Activated T-cell treated with anti-CD3 and anti-CD28 coated beads, Interleukin-2, amount 50 U/mL, for 72 hours (primary cell): ENCODE measurements around the gene MAMSTR. TPM values are rescaled to one million over a fixed set of nuclear protein-coding genes. Genes with fewer than 3 reads are reported as not detected.
"Not testable (repeated sequence)": the region's sequence is repeated elsewhere in the genome, so short reads cannot be mapped to it uniquely, and the experiment has no call there.

Source experiments
- ATAC-seq, 2 donors: fragments of 150-1000 bp; cut with Tn5 transposase; replicated peaks in 1 of 2; 2 replicates each; pipeline ENCODE4 v1.10.0; 2021; ENCODE audit warnings: moderate library complexity in 2 of 2, mild to moderate bottlenecking in 1 of 2
- DNase-seq, 2 donors: peaks; one replicate each; pipeline ENCODE4 v3.0.0; 2021 to 2022; ENCODE audit warnings: mixed read lengths in 1 of 2
- H3K27ac Mint-ChIP-seq: one replicate; pipeline ENCODE4 v1.8.0; 2022; ENCODE audit warnings: mild to moderate bottlenecking, moderate library complexity, mixed read lengths
- H3K27me3 Mint-ChIP-seq: one replicate; pipeline ENCODE4 v1.8.0; 2022; ENCODE audit warnings: low read depth, mixed read lengths
- H3K36me3 Mint-ChIP-seq, 2 donors: one replicate each; pipeline ENCODE4 v1.8.0; 2022; ENCODE audit warnings: mixed read lengths in 2 of 2, mild to moderate bottlenecking in 1 of 2; ENCODE audit not compliant: insufficient read depth in 2 of 2
- H3K4me1 Mint-ChIP-seq: one replicate; pipeline ENCODE4 v1.8.0; 2022; ENCODE audit warnings: low read depth, mixed read lengths
- H3K4me3 Mint-ChIP-seq, 2 donors: one replicate each; pipeline ENCODE4 v1.8.0; 2022; ENCODE audit warnings: mild to moderate bottlenecking in 2 of 2, mixed read lengths in 2 of 2, moderate library complexity in 2 of 2
- H3K9me3 Mint-ChIP-seq, 2 donors: one replicate each; pipeline ENCODE4 v1.8.0; 2022; ENCODE audit warnings: mixed read lengths in 2 of 2
- total RNA-seq, 2 donors: library from RNA; stranded (reverse); gene quantifications; one replicate each; pipeline ENCODE4 v1.2.3, GENCODE V29; 2022

Gene MAMSTR
- total RNA-seq = under 1 TPM; 0.69 to 0.89 TPM

- peaks cover 23% of the 10 kb centered on the region for H3K4me1 Mint-ChIP-seq
- DNase-seq = no peak
- H3K4me3 Mint-ChIP-seq = peak within 1 kb of the TSS; percentile 98
- H3K9me3 Mint-ChIP-seq = no peaks in the 10 kb centered on the region
- H3K27me3 Mint-ChIP-seq = no peaks in the 10 kb centered on the region
- H3K27ac Mint-ChIP-seq = peak within 1 kb of the TSS; percentile 95
- ATAC-seq = no peak
- no peaks in the 10 kb centered on the region for H3K36me3 Mint-ChIP-seq
These were observed at the start of gene MAMSTR for GRCh38 chr19:48719263-48720171. Gene MAMSTR (minus strand): TSS chr19:48719725. CDS start chr19:48719031, 694 bp downstream.

- Mint-ChIP-seq H3K9me3 (no peaks in the 10 kb centered on the region), H3K36me3 (no peaks in the 10 kb centered on the region), H3K27me3 (peaks cover 15% of the 10 kb centered on the region), H3K4me1 (no peaks in the 10 kb centered on the region), H3K4me3 (no peak overlapping the region), H3K27ac (no peak overlapping the region)
- ATAC-seq (no peak), DNase-seq (no peak)
These were observed 49.6 kb upstream of the MAMSTR start for GRCh38 chr19:48768994-48769713.

GRCh38 chr19:48768171-48768753 lies 48.7 kb upstream of the MAMSTR start:
- H3K4me3 Mint-ChIP-seq, H3K27ac Mint-ChIP-seq, H3K4me1 Mint-ChIP-seq: not testable (repeated sequence)

GRCh38 chr19:48765816-48766215 lies 46.3 kb upstream of the MAMSTR start:
- H3K27me3 Mint-ChIP-seq = peaks cover 27% of the 10 kb centered on the region
- not testable (repeated sequence) for H3K27ac Mint-ChIP-seq, ATAC-seq, H3K4me3 Mint-ChIP-seq, H3K9me3 Mint-ChIP-seq, H3K4me1 Mint-ChIP-seq, H3K36me3 Mint-ChIP-seq, DNase-seq

More at GRCh38 chr19:48768171-48768753, 48.7 kb upstream of the MAMSTR start:
- H3K9me3 Mint-ChIP-seq, DNase-seq, H3K36me3 Mint-ChIP-seq, ATAC-seq: not testable (repeated sequence)
- peaks cover 15% of the 10 kb centered on the region for H3K27me3 Mint-ChIP-seq

- Mint-ChIP-seq H3K27ac (peak overlapping the region; percentile 7), H3K36me3 (no peaks in the 10 kb centered on the region), H3K4me3 (no peak overlapping the region), H3K27me3 (peaks cover 20% of the 10 kb centered on the region), H3K4me1 (peaks cover 9% of the 10 kb centered on the region), H3K9me3 (no peaks in the 10 kb centered on the region)
- DNase-seq (no peak), ATAC-seq (peak in 1 of 2 donors; percentile 47)
These were observed 41.1 kb upstream of the MAMSTR start for GRCh38 chr19:48760504-48761205.

- no peak for DNase-seq
- Mint-ChIP-seq H3K4me3 (no peak overlapping the region), H3K36me3 (no peaks in the 10 kb centered on the region), H3K27ac (no peak overlapping the region), H3K9me3 (no peaks in the 10 kb centered on the region), H3K27me3 (peaks cover 37% of the 10 kb centered on the region), H3K4me1 (peaks cover 23% of the 10 kb centered on the region)
- ATAC-seq = no peak
These were observed 38.2 kb upstream of the MAMSTR start for GRCh38 chr19:48757741-48758144.

DNA sequence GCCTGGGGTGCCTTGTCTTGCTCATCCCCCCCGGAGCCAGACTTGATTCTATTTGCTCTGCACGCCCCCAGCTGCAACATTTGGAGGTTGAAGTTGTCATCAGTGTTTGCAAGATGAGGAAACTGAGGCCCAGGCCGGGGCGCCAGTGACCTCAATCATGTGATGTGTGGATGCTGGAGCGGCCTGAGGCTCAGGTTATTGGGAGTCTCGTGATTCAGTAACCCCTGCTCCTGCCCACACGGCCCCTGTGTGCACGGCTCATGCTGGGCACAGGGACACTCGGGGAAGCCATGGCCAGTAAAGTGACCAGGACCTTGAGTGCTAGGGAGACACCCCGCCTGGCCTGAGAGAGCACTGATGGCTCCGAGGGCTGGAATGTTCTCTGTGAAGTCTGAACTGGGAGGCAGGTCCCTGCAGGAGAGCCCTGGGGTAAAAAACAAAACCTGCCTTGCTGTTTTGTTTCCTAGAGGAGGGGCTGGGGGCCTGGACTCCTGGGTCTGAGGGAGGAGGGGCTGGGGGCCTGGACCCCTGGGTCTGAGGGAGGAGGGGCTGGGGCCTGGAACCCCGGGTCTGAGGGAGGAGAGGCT lies 37.7 kb upstream of the MAMSTR start:
- H3K4me3 Mint-ChIP-seq = no peak overlapping the region
- DNase-seq (no peak), ATAC-seq (no peak)
- H3K36me3 Mint-ChIP-seq = no peaks in the 10 kb centered on the region
- no peak overlapping the region for H3K27ac Mint-ChIP-seq
- H3K27me3 Mint-ChIP-seq = peaks cover 34% of the 10 kb centered on the region
- no peaks in the 10 kb centered on the region for H3K9me3 Mint-ChIP-seq
- H3K4me1 Mint-ChIP-seq = peaks cover 25% of the 10 kb centered on the region

DNA sequence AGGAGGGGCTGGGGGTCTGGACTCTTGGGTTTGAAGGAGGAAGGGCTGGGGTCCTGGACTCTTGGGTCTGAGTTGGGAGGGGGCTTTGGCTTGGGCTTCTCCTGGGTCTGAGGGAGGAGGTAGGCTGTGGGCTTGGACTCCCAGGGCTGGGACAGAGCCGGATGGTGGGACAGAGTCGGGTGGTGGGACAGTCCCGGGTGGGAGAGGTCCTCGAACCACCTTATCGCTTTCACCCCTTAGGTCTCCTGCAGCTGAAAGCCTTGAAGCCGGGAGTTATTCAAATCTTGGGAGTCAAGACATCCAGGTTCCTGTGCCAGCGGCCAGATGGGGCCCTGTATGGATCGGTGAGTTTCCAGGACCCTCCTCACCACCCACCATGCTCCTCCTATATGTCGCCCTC lies 37.2 kb upstream of the MAMSTR start:
- H3K27ac Mint-ChIP-seq = no peak overlapping the region
- H3K4me3 Mint-ChIP-seq = no peak overlapping the region
- peaks cover 34% of the 10 kb centered on the region for H3K27me3 Mint-ChIP-seq
- DNase-seq = no peak
- peaks cover 28% of the 10 kb centered on the region for H3K4me1 Mint-ChIP-seq
- no peak for ATAC-seq
- H3K36me3 Mint-ChIP-seq = no peaks in the 10 kb centered on the region
- no peaks in the 10 kb centered on the region for H3K9me3 Mint-ChIP-seq

DNA sequence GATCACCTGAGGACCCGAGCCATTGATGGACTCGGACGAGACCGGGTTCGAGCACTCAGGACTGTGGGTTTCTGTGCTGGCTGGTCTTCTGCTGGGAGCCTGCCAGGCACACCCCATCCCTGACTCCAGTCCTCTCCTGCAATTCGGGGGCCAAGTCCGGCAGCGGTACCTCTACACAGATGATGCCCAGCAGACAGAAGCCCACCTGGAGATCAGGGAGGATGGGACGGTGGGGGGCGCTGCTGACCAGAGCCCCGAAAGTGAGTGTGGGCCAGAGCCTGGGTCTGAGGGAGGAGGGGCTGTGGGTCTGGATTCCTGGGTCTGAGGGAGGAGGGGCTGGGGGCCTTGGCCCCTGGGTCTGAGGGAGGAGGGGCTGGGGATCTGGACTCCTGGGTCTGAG lies 36.7 kb upstream of the MAMSTR start:
- H3K4me3 Mint-ChIP-seq = no peak overlapping the region
- H3K4me1 Mint-ChIP-seq = peaks cover 28% of the 10 kb centered on the region
- ATAC-seq = no peak
- peaks cover 37% of the 10 kb centered on the region for H3K27me3 Mint-ChIP-seq
- H3K9me3 Mint-ChIP-seq = no peaks in the 10 kb centered on the region
- no peak for DNase-seq
- H3K36me3 Mint-ChIP-seq = no peaks in the 10 kb centered on the region
- no peak overlapping the region for H3K27ac Mint-ChIP-seq

DNA sequence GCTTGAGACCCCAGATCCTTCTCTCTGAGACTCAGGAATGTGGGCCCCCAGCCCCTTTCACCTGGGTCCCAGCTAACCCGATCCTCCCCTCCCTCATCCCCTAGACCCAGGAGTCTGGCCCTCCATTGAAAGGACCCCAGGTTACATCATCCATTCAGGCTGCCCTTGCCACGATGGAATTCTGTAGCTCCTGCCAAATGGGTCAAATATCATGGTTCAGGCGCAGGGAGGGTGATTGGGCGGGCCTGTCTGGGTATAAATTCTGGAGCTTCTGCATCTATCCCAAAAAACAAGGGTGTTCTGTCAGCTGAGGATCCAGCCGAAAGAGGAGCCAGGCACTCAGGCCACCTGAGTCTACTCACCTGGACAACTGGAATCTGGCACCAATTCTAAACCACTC lies 36.3 kb upstream of the MAMSTR start:
- H3K36me3 Mint-ChIP-seq = no peaks in the 10 kb centered on the region
- H3K27ac Mint-ChIP-seq = no peak overlapping the region
- DNase-seq = no peak
- H3K4me3 Mint-ChIP-seq = no peak overlapping the region
- no peak for ATAC-seq
- peaks cover 26% of the 10 kb centered on the region for H3K4me1 Mint-ChIP-seq
- H3K27me3 Mint-ChIP-seq = peaks cover 37% of the 10 kb centered on the region
- H3K9me3 Mint-ChIP-seq = no peaks in the 10 kb centered on the region

GRCh38 chr19:48755084-48755641 lies 35.6 kb upstream of the MAMSTR start, which contains the start of gene FGF21:
Gene FGF21 (plus strand): TSS chr19:48755524. CDS start chr19:48756237, 713 bp downstream.
- H3K27me3 Mint-ChIP-seq = peaks cover 31% of the 10 kb centered on the region
- DNase-seq = no peak
- ATAC-seq = no peak
- H3K4me1 Mint-ChIP-seq = peaks cover 20% of the 10 kb centered on the region
- H3K9me3 Mint-ChIP-seq = no peaks in the 10 kb centered on the region
- H3K36me3 Mint-ChIP-seq = no peaks in the 10 kb centered on the region
- H3K4me3 Mint-ChIP-seq = no peak within 1 kb of the TSS
- no peak within 1 kb of the TSS for H3K27ac Mint-ChIP-seq
